GM18526 (cell line): ENCODE data around the gene KRCC1.

Experiments used
- POLR2A ChIP-seq: IDR thresholded peaks from 3 replicates; pipeline ENCODE4 v1.6.1; 2011; ENCODE audit not compliant: insufficient read length; ENCODE audit errors: extremely low read depth

The KRCC1 gene

DNA sequence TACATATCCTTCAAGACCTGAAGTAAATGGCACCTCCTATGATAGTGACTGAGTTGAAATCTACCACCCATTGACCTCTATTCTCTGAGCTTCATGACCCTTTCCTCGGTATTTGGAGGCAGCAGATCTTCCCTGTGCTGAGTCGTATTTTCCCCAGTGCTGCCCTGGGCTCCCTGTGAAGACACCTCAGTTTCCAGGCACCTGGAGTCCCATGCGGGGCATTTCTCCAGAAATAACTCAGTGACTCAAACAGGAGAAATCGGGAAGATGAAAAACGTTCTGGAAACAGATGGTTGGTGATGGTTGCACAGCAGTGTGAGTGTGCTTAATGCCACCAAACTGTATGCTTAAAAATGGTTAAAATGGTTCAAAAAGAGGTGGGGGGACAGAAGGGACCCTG, 30.0 kb upstream of the KRCC1 start:
- no peak for TF ChIP-seq POLR2A

DNA sequence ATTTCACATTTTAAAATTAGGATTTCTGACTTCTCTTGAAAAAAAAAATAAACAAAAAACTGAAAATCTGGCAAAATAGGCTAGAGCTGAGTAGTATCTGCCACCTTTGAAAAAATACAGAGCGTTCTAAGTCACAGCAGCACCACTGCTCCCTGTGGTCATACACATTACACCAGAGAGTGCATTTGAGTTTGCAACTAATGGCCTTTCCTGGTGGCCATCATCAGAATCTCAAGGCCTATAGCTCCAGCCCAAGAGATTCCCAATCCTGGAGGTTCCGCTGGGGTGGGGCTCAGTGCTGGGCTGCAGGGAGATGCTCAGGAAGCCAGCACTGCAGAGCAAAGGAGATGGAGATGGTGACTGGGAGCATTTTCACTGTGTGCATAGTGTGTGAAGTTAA, 29.5 kb upstream of the KRCC1 start:
- TF ChIP-seq POLR2A = no peak

DNA sequence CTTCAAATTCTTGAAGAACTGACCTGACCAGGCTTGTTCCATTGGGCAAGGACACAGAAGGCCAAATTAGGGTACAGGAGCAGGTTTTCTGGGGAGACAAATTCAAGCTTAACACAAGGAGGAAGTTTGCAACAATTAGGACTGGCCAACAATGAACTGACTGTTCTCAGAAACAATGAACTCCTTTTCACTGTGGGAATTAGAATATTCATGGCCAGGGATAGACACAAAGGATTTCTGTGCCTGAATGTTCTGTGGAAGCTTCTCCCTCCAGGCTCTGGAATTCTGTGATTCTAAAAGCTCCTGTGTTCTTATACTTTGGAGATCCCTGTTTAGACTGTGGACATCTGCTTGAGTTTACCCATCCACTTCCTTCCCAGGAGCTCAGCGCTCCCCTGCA, 27.2 kb upstream of the KRCC1 start:
- TF ChIP-seq POLR2A = no peak

DNA sequence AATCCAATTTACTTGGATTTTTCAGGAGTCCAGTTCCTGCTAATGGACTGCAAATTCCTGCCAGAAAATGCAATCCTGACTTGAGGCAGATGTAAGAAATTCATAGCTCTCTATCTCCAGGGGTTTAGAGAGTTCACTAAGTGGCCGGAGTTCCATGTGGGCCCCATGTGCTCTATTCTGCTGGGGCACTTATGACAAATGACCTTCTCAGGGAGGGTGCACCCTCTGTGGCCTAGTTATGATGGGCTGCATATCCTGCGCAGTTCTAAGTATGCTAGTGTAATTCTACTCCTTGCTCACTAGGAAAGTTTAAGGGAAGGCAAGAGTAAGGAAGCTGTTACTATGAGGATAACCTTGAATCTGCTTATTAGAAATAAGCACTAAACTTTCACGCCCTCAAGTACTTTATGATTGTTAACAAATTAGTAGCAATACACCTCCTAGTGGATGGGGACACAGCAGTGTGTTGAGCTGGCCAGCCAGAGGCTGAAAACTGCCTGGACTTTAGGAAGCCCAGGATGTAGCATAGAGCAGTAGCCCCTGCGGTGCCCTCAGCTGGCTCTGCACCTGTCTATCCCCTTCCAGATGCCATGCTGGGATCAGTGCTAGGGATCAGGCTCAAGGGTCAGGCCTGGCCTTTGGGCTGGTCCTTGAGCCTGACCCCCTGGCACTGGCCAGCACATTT, 26.5 kb upstream of the KRCC1 start:
- no peak for TF ChIP-seq POLR2A

DNA sequence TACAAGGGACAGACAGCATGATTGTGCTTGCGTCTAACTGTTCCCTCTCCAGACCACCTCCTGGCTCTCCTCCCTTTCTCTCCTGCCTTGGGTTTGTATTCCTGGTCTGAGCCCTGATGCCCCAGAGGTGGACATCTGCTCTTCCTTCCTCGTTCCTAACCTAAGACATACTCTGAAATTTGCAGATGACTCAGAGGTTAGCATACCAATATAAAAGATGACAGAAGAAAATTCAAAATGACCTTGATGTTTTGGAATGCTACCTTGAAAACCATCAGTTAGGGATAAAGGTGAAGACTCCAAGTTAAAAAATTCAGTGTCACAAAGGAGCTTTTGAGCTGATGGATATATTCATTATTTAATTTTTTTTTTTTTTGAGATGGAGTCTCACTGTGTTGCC, 25.0 kb upstream of the KRCC1 start:
- no peak for TF ChIP-seq POLR2A

DNA sequence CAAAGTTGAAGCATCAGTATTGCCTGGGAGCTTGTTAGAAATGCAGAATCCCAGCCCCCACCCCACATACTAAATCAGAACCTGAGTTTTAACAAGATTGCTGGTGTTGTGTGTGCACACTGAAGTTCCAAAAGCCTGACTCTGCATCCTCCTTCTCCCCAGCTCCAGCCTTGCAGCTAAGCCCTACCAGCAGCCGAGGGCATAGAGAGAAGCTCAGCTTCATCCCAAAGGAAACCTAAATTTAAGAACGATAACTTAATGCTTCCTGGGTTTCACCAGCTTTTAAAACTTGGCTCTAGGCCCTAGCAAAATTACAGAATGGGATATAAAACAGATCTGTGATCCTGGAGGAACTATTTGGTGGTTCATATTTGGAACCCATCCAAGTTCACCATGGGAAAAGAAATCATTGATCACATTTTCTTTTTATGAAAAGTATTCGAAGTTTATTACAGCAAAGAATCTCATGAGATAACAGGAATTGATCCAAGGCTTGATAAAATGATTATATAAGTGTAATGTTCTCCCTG, 23.1 kb upstream of the KRCC1 start:
- no peak for TF ChIP-seq POLR2A

DNA sequence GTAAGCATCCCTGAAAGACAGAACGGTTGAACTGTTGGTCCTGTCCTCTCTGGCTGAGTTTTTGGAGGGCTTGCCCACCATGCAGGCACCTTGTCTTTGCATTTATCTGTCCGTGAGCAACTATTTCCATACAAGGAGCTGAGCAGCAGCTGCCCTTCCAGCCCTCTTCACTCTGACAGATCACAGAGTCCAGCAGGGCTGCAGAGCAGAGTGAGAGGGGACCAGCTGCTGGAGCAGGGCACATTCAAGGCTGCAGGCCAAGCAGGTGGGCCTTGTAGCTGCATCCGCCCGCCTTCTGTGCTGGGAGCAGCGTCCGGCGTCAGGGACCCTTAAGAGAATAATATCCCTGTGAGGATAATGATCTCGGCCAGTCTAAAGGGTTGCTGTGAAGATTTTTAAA, 21.5 kb upstream of the KRCC1 start:
- no peak for TF ChIP-seq POLR2A

DNA sequence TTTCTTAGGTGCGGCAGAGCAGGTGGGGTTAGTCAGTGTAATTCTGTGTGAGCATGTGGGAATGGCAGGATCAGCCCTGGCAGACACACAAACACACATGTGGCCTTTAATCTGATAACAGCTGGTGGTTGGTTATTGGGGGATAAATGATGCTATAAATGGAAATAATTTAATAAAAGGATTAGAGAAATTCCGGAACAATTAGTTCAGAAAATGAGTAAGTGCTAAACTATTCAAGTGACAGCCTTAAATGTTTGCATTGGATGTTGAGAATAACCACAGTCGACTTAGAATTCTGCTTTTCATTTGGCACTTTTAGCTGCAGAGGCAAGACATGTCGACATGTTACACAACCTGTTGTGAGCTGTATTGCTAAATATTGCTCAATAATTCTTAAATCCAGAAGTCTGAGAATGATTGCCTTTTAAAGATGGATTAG, 19.3 kb upstream of the KRCC1 start:
- no peak for TF ChIP-seq POLR2A

DNA sequence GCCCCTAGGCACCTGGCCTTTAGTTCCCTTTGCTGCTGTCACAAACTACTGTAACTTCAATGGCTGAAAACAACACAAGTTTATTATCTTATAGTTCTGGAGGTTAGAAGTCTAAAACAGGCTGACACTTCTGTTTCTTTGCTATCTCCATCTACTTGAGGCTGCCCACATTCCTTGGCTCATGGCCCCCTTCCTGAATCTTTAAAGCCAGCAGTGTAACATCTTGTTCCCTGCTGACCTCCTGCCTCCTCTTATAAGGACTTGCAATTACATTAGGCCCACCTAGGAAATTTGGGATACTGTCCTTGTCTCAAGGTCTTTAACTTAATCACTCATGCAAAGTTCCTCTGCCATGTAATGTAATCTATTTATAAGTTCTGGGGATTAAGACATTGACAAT, 18.6 kb upstream of the KRCC1 start:
- TF ChIP-seq POLR2A = no peak

DNA sequence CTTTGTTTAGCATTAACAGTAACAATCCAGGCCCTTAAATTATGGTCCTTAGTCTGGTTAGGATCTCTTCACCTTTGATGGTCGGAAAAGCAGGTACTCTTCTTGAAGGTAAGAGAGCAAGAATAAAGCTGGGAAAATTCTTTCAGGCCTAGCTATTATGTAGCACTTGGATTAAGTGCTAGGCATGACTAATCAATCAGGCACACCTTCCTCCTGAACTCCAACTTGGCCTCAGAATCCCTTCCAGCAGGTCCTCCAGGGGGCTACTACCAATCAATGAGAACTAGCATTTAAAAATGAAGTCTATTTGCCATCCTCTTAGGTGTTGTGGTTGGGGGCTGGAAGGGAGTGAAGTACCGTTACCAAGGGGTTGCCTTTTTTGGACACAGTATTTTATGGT, 15.8 kb upstream of the KRCC1 start:
- TF ChIP-seq POLR2A = no peak

DNA sequence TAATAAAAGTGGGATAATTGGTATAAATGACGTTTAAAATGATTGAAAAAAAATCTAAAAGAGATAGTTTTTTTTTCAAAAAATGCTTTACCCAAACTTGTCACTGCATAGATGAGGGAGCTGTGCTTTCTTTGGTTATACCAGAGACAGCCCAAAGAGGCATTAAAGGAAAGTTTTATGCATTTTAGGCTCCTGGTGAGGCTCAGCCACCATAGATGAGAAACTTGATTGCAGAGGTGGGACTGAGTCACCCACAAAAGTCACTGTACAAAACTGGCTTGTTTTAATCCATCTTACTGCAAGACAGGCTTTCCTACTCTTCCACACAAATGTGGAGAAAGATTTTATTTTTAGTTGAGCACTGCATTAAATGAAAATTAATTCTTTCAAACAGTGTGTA, 14.5 kb upstream of the KRCC1 start:
- TF ChIP-seq POLR2A = no peak

DNA sequence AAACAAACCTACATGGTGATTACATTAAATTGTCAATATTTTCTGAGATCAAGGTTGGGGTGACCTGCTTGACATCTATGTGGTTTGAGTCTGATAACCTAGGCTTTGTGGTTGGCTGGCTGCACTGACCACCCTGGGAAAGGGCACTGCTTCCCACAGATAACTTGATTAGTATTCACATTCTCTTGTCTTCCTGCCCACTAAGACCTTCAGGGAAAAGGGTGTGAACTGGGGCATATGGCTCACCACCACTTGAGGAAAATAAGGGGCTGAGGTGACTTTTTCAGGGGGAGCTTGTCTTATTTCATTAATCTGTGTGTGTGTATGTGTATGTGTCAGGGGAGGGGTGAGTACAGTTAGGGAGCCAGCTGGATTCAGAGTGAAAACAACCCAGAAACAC, 13.5 kb upstream of the KRCC1 start:
- no peak for TF ChIP-seq POLR2A

DNA sequence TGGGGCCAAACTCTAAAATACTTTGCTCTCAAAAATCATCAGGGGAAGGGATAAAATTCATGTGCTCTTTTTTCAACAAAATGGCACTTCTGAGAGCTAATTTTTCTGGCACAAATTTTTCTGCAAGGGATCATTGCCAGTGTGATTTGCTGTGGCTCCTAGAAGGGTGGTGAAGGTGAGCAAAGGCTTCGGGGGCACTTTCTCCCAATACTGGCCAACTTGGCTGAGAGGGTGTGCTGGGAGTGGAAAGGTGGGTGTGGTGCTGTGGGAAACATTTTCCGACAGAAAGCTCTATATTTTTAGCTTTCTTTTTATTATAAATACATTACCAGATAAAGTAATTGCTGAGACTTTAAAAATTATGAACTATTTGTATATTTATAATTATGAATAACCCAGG, 12.5 kb upstream of the KRCC1 start:
- no peak for TF ChIP-seq POLR2A

DNA sequence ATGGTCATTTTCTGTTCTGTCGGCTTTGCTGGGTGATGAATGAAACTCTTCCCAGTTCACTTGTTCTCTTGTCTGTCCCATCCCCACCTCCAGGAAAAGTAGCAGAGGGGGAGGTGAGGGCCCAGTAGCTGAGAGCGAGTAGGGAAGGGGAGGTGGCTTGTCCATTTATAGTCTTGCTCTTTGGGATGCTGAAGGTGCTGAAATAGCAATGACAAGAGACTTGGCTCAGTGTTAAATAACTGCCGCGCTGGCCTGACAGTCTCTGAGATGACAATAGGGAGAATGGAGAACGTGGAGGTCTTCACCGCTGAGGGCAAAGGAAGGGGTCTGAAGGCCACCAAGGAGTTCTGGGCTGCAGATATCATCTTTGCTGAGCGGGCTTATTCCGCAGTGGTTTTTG, 12.0 kb upstream of the KRCC1 start, which contains the start of gene SMYD1:
Gene SMYD1 (plus strand): TSS at position 228 of the 400 bp plus-strand sequence. CDS start 40 bp downstream, at position 268.
- no peak for TF ChIP-seq POLR2A

DNA sequence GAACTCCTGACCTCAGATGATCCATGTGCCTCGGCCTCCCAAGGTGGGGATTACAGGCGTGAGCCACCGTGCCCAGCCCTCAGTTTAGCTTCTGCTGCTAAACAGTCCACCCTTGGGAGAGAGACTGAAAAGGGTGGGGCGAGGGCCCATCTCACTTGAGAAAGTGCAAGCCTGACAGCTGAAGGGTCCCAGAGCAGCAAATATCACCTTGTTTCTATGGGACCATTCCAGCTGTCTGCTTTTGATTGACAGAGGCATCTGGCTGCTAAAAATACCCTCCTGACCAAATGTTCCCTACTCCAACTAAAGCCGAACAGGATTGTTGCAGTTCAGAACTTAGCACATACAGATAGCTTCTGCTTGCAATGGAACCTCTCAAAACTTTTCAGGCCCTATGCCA, 11.6 kb upstream of the KRCC1 start:
- no peak for TF ChIP-seq POLR2A

DNA sequence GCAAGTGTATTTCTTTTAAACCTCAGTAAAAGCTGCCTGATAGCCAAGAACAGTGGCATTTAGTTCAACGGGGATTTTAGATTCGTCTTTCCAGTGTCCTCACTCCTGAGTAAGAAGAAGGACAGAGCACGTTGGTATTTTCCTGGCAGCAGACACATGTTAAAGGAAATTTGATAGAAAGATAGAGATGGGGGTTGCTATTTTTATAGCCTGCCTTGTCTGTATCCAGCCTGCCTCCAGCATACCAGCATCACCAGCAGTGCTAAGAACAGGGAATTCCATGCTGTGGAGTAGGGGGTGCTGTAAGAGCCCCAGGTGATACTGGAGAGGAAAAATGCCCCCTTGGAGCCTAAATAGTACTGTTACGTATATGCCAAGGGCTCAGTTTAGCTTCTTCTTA, 11.0 kb upstream of the KRCC1 start:
- TF ChIP-seq POLR2A = no peak

DNA sequence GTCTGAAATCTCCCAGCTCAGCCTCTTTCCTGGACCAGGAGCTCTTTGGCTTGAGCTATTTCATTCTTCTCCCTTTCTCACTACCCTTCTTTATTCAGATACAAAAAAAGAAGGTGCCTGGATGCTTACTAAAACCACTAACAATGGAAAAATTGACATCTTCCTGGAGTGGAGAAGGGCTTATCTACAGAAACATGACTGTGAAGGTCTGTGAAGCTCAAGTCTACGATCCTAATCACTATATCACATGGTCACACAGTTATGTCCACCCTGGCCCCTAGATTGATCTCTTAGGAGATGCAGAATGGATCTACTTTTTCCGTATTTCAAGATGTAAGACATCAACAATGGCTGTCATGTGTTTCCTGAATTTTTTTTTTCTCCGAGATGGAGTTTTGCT, 5.7 kb upstream of the KRCC1 start:
- no peak for TF ChIP-seq POLR2A
